Epithelial cell of proximal tubule (primary cell): ENCODE measurements around the gene UBE2F. TPM values are rescaled to one million over a fixed set of nuclear protein-coding genes. Genes with fewer than 3 reads are reported as not detected.

Experiments
- DNase-seq: peaks from one replicate; pipeline ENCODE4 v3.0.0-alpha.2; 2011; ENCODE audit warnings: low read depth
- H3K4me3 ChIP-seq: 2 replicates; pipeline ENCODE4 v1.5.1; 2011; ENCODE audit warnings: low read depth, mild to moderate bottlenecking, low read length
- CTCF ChIP-seq: conservative IDR thresholded peaks from 2 replicates; pipeline ENCODE4 v1.5.1; 2012; ENCODE audit warnings: low read depth, mild to moderate bottlenecking, low read length
- total RNA-seq: library from RNA; depleted of rRNA; stranded (reverse); fragments of >200 nt; gene quantifications from 2 replicates; pipeline ENCODE4 v1.2.3, GENCODE V29; 2015

Gene UBE2F
- total RNA-seq, 1 donor from 2014 or later, result 54.8 TPM

DNA sequence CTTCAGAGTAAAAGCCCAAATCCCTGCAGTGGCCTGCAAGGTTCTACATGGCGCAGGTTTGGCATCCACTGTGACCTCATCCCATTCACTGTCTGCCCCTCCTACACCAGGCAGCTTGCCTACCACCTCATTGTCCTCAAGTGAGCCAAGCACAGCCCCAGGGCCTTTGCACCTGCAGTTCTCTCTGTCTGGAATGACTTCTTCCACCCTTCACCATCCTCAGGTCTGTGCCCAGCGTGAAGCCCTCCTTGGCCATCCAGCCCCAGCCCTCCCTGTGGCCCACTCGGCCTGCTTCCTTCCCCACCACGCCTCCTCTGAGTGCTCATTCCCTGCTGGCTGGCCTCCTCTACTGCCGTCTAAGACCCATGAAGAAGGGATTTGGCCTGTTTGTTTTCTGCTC is 32.6 kb upstream of the UBE2F start:
- DNase-seq, result no peak
- H3K4me3 ChIP-seq, result no peak overlapping the region
- TF ChIP-seq CTCF, result no peak

- H3K4me3 ChIP-seq, result no peak overlapping the region
- TF ChIP-seq CTCF, result no peak
- DNase-seq, result no peak
These were observed 30.9 kb upstream of the UBE2F start for GRCh38 chr2:237935740-237936452.

- TF ChIP-seq CTCF, result no peak
- H3K4me3 ChIP-seq, result no peak overlapping the region
- no peak for DNase-seq
These were observed 27.6 kb upstream of the UBE2F start for GRCh38 chr2:237939251-237939650.

- no peak for TF ChIP-seq CTCF
These were observed 26.0 kb upstream of the UBE2F start for GRCh38 chr2:237940828-237941227.

GRCh38 chr2:237941239-237941638 is 25.6 kb upstream of the UBE2F start:
- no peak overlapping the region for H3K4me3 ChIP-seq
- no peak for TF ChIP-seq CTCF
- no peak for DNase-seq

More at GRCh38 chr2:237940828-237941227, 26.0 kb upstream of the UBE2F start:
- H3K4me3 ChIP-seq, result no peak overlapping the region
- no peak for DNase-seq

GRCh38 chr2:237942513-237942899 is 24.3 kb upstream of the UBE2F start:
- DNase-seq, result no peak
- TF ChIP-seq CTCF, result no peak
- no peak overlapping the region for H3K4me3 ChIP-seq
